T-helper 1 cell (primary cell): Measurements from ENCODE around the gene TEX26.

ENCODE experiments used
- DNase-seq, 5 donors: peaks; one replicate each; pipeline ENCODE4 v3.0.0-alpha.2; 2012 to 2020
- total RNA-seq, 4 donors: gene quantifications; one replicate each; lab custom pipeline; 2026; lab: John Stamatoyannopoulos, UW

TEX26 gene
- total RNA-seq, result 0 reads per million in 4 donors

GRCh38 chr13:30932481-30933353 lies at the start of gene TEX26:
TEX26 (plus strand) TSS chr13:30932656; CDS start chr13:30932716, 60 bp downstream.
- no peak for DNase-seq

- DNase-seq, result no peak
These were observed 49.3 kb upstream of the TEX26 start for GRCh38 chr13:30882996-30883766.

- no peak for DNase-seq
These were observed 47.9 kb upstream of the TEX26 start for GRCh38 chr13:30884543-30884942.

- DNase-seq, result no peak
These were observed 43.2 kb upstream of the TEX26 start for GRCh38 chr13:30889196-30889690.

- peak in 1 of 5 donors; percentile 7 for DNase-seq
These were observed 39.5 kb upstream of the TEX26 start for GRCh38 chr13:30892966-30893365.

- DNase-seq, result no peak
These were observed 36.7 kb upstream of the TEX26 start for GRCh38 chr13:30895773-30896172.

GRCh38 chr13:30898070-30898469 lies 34.4 kb upstream of the TEX26 start:
- DNase-seq, result no peak

- DNase-seq, result no peak
These were observed 33.7 kb upstream of the TEX26 start for GRCh38 chr13:30898678-30899241.

- DNase-seq, result no peak
These were observed 32.0 kb upstream of the TEX26 start for GRCh38 chr13:30900436-30900835.

- DNase-seq, result no peak
These were observed 31.3 kb upstream of the TEX26 start for GRCh38 chr13:30900952-30901749.

- no peak for DNase-seq
These were observed 28.4 kb upstream of the TEX26 start for GRCh38 chr13:30904043-30904442.

- DNase-seq, result peak in 1 of 5 donors; percentile 16
These were observed 26.5 kb upstream of the TEX26 start, which contains the start of gene MEDAG for GRCh38 chr13:30905932-30906383. MEDAG (plus strand) TSS chr13:30906271; CDS start chr13:30906516, 245 bp downstream.

- DNase-seq, result no peak
These were observed 25.9 kb upstream of the TEX26 start for GRCh38 chr13:30906411-30907051.

GRCh38 chr13:30907121-30907861 lies 25.2 kb upstream of the TEX26 start:
- DNase-seq, result no peak

GRCh38 chr13:30908416-30908980 lies 24.0 kb upstream of the TEX26 start:
- DNase-seq, result no peak

GRCh38 chr13:30910676-30911075 lies 21.8 kb upstream of the TEX26 start:
- no peak for DNase-seq

GRCh38 chr13:30915691-30916541 lies 16.5 kb upstream of the TEX26 start:
- no peak for DNase-seq

GRCh38 chr13:30916991-30917390 lies 15.5 kb upstream of the TEX26 start:
- DNase-seq, result no peak

- no peak for DNase-seq
These were observed 13.6 kb upstream of the TEX26 start for GRCh38 chr13:30918662-30919405.
